ENCODE results near the gene SPTAN1.

DNA sequence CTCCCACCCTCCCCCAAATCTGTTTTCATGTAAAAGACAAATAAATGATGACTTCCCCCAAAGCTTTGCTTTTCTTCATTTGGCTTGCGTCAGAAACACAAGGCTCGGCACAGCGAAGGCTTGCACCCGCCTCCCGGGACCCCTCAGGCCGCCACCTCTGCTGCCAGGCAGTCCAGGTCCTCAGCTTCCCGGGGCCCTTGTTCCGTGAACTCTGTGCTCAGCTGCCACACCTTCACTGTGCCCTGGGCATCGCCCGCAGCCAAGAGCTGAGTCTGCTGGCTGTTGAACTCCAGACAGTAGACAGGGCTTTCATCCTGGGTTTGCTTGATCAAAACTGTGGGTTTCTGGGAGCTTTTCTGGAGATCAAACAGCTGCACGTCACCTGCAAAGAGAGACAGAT lies 81.2 kb downstream of the SPTAN1 start:
- no peak for TF ChIP-seq JUN (IDR thresholded peaks at IDR 0.05; ENCODE audit: borderline replicate concordance, insufficient read depth, insufficient read length, low read depth)
- no peak for TF ChIP-seq POLR2A (IDR thresholded peaks at IDR 0.05; ENCODE audit: low read depth, low read length)
- no peak for TF ChIP-seq MYC (IDR thresholded peaks at IDR 0.05; ENCODE audit: low read depth, low read length)

Measured in endothelial cell of umbilical vein (primary cell).